Fibroblast of lung (primary cell): ENCODE results near the gene TROAP.

Experiments
- EZH2 ChIP-seq: IDR thresholded peaks from 2 replicates; pipeline ENCODE4 v1.5.1; 2012; ENCODE audit warnings: low read length, control low read depth, mild to moderate bottlenecking; ENCODE audit errors: missing control alignments
- TF ChIP-seq, protein P1 (sequence below), 2 donors: IDR thresholded peaks in 1 of 2; conservative IDR thresholded peaks in 1 of 2; 1 replicate in 1 of 2; 2 replicates in 1 of 2; pipeline ENCODE4 v1.5.1; 2011 to 2012; ENCODE audit warnings: low read length in 2 of 2, control low read depth in 1 of 2, inconsistent platforms in 1 of 2, low read depth in 1 of 2, mild to moderate bottlenecking in 1 of 2

- no peak for TF ChIP-seq EZH2
- TF ChIP-seq, protein P1, sequence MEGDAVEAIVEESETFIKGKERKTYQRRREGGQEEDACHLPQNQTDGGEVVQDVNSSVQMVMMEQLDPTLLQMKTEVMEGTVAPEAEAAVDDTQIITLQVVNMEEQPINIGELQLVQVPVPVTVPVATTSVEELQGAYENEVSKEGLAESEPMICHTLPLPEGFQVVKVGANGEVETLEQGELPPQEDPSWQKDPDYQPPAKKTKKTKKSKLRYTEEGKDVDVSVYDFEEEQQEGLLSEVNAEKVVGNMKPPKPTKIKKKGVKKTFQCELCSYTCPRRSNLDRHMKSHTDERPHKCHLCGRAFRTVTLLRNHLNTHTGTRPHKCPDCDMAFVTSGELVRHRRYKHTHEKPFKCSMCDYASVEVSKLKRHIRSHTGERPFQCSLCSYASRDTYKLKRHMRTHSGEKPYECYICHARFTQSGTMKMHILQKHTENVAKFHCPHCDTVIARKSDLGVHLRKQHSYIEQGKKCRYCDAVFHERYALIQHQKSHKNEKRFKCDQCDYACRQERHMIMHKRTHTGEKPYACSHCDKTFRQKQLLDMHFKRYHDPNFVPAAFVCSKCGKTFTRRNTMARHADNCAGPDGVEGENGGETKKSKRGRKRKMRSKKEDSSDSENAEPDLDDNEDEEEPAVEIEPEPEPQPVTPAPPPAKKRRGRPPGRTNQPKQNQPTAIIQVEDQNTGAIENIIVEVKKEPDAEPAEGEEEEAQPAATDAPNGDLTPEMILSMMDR (conservative IDR thresholded peaks at IDR 0.05 in 1 of 2, IDR thresholded peaks at IDR 0.05 in 1 of 2; ENCODE audit: low read depth in 1 of 2, low read length in 2 of 2) = no peak
Observed at GRCh38 chr12:49276304-49277290, 46.5 kb upstream of the TROAP start.
